GM12874 (cell line): ENCODE results near the gene DFFA.

Experiments used
- TF ChIP-seq, protein P1 (sequence below): IDR thresholded peaks from 2 replicates; pipeline ENCODE4 v1.5.1; 2011; ENCODE audit warnings: low read depth, mild to moderate bottlenecking, control low read depth, low read length, moderate library complexity; ENCODE audit not compliant: insufficient read depth

The DFFA gene, protein sequence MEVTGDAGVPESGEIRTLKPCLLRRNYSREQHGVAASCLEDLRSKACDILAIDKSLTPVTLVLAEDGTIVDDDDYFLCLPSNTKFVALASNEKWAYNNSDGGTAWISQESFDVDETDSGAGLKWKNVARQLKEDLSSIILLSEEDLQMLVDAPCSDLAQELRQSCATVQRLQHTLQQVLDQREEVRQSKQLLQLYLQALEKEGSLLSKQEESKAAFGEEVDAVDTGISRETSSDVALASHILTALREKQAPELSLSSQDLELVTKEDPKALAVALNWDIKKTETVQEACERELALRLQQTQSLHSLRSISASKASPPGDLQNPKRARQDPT

DNA sequence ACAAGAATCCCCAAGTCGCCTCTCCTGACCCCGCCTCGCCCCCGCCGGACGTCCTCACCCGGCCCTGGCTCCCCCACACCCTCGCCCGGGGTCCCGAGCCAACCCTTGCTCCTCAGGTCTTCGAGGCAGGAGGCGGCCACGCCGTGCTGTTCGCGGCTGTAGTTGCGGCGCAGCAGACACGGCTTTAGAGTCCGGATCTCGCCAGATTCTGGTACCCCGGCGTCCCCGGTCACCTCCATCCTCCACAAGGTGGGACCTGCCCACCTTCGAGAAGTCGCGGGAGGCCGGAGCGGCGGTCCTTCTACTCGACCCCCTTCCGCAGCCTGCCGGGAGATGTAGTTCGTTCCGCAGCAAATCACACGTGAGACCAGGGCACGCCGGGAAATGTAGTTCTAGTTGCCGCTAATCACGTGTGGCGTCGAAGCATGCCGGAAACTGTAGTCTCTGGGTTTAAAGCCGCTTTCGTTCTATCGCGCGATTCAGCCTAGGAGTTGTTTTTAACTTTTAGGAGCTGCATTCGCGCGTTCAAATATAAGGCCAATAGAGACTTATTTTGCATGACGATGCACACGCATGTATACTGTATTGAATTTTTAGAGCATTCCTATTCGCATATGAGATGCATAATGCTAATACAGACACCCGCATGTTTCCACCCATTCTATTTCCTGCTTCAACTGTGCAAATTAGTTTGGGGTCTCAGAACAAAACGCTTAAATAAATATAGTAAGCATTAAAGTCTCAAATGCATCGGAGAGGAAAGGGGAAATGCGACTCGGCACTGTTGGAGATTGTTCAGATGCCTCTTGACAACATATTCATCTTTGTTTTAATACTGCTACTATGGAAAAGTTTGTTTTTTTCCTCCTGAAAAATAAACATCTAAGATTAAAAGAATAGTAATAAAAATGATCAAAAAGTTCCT lies at the start of gene DFFA:
Gene DFFA (minus strand): TSS at position 310 of the 925 bp plus-strand sequence. CDS start 71 bp downstream, at position 239.
- TF ChIP-seq, protein P1, sequence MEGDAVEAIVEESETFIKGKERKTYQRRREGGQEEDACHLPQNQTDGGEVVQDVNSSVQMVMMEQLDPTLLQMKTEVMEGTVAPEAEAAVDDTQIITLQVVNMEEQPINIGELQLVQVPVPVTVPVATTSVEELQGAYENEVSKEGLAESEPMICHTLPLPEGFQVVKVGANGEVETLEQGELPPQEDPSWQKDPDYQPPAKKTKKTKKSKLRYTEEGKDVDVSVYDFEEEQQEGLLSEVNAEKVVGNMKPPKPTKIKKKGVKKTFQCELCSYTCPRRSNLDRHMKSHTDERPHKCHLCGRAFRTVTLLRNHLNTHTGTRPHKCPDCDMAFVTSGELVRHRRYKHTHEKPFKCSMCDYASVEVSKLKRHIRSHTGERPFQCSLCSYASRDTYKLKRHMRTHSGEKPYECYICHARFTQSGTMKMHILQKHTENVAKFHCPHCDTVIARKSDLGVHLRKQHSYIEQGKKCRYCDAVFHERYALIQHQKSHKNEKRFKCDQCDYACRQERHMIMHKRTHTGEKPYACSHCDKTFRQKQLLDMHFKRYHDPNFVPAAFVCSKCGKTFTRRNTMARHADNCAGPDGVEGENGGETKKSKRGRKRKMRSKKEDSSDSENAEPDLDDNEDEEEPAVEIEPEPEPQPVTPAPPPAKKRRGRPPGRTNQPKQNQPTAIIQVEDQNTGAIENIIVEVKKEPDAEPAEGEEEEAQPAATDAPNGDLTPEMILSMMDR: no peak

DNA sequence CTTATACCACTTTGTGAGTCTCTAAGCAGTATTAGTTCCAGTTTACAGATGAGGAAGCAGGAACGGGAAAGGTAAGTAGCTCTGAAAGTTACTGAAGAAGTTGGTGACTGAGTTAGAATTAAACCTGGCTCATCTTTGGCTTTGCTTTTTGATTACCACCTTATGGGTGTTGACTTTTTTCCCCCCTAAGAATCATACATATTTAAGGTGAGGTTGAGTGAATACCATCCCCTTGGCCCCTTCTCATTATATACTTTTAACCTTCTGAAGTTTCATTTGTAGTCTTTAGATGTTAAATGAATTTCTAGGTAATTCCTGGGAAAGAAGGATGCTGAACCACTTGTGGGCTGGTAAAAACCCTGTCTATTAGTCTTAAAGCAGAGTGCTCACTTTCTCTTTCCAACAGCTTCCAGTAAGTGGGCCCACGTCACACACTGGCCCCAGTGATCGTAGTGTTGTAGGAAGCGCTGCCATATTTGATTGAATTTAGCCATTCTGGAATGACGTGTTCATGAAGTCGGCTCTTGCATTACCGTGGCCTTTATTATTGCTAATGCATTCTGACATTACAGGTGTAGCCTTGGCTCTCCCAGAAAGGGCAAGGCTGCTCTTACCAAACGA lies 49.3 kb upstream of the DFFA start:
- TF ChIP-seq, protein P1: no peak

DNA sequence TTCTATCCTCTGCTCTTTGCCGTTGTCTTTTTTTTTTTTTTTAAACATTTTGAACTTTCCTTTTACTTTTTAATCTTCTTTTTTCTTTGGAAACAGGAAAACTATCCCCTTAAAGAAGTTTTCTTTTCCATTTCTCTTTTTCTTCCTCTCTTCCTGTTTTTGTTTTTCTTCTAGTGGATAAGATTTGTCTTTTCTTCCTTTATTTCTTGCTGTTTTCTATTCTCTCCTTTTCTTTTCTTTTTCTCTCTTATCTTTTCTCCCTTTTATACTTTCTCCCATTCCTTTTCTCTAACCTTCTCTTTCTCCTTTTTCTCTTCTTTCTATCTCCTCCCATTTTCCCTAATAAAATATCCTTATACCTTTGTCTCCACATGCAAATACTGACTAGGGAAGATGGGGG lies 48.6 kb upstream of the DFFA start:
- TF ChIP-seq, protein P1: no peak

DNA sequence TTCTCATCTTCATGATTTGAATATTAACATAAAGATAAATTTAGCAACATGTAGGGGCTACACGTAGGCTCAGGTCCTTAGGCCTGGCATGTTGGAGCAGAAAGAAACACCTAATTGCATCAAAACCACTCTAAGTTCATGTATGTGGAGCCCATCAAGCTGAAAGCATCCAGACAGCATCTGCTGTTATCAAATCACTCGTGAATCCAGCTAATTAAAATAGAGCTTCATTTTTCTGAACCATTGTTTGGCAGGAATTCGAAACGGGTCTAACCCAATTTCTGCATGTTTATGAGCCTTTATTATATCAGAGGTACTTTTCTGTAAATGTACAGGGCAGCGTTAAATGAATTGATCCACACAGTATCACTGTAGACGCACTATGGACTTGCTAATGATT lies 48.2 kb upstream of the DFFA start:
- TF ChIP-seq, protein P1: no peak

DNA sequence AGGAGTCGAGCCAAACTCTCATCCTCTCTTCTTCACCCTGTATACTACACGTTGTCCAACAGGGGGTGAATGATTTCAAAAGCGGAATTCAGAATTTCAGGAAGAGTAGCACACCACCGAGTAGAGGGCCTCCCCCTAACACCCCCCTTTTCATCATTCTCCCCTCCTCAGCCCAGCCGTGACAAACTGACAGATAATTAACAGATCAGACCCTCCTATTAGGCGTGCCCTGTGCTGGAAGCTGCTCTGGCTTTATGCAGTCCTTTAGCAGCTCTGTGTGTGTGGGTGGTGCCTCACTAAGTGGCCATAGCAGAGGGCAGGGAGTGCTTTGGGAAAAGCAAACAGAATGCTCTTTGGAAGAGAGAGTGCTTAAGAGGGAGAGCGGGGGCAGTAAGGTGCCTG lies 46.7 kb upstream of the DFFA start:
- TF ChIP-seq, protein P1: no peak

DNA sequence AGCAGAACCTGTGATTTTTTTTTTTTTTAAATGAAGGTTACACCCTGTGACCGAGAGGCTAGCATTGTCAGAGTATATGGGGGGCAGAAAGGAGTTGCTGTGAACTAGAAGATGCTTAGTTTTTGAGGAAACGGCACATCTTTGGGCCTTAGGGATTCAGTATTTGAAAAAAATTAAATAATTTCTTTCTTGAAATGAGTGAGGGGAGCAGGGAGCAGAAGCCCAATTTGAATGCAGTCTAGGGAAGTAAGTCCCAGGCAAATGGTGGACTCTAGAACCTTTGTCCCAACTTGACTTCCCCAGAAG lies 45.3 kb upstream of the DFFA start:
- TF ChIP-seq, protein P1: no peak
